NCI-H1436 treated with DMSO at 0.1 percent for 48 hours (cell line): ENCODE measurements around the gene LYPD3.
"Not testable (repeated sequence)": the region's sequence is repeated elsewhere in the genome, so short reads cannot be mapped to it uniquely, and the experiment has no call there.

Experiments used
- DNase-seq: peaks from one replicate; lab custom pipeline; 2025; lab: John Stamatoyannopoulos, UW

The LYPD3 gene

DNA sequence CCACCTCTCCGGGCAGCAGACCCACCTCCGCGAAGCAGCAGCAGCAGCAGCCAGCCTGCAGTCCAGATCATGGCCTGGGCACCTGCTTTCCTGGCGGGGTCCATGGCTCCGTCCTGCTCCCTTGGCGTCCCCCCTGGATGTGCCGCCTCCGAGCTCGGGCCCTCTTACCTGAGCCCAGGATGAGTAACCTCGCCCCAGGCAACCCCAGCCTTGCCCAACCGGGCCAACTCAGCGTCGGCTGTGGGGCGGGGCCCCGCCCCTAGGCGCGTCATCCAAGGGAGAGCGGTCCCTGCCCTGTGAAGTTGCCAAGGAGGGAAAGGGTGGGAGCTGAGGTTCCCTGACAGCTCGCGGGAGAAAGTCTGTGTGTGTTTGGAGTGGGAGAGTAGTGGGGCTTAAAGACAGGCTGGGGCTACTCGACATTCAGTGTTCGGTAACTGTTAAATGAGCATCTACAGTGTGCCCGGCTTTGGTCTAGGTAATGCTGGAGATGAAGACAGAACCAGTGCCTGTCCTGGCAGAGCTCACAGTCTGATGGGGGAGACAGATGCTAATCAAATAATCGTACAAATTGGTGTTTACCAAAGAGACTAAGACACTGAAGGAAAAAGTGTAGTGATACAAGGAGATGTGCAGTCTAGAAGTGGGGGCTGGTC is at the start of gene LYPD3:
TSS of gene LYPD3 (minus strand) at position 141 of the 653 bp plus-strand sequence. CDS start at position 104, 37 bp downstream.
- no peak for DNase-seq

DNA sequence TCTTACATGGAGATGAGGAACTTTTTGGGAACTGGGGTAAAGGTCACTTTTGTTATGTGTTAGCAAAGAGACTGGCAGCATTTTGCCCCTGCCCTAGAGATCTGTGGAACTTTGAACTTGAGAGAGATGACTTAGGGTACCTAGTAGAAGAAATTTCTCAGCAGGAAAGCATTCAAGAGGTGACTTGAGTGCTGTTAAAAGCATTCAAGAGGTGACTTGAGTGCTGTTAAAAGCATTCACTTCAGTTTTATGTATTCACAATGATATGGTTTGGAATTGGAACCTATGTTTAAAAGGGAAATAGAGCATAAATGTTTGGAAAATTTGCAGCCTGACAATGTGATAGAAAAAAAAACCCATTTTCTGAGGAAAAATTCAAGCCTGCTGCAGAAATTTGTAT is 47.0 kb upstream of the LYPD3 start:
- not testable (repeated sequence) for DNase-seq

DNA sequence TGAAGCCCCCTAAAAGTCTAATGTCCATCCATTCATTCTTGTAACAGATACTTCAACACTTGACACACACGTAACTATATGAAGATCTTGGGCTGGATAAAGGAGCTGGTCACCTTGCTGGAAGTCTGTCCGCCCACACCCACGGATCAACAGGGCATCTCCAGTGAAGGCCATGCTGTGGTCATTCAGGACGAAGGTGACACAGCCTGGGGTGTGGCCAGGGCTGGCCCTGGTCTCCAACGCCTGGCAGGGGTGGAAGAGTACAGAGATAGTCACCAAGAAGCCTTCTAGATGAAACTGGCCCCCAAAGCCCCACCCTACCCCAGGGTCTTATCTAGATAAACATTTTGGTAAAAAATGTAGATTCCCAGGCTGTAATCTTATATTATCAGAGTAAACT is 45.9 kb upstream of the LYPD3 start:
- DNase-seq = no peak

DNA sequence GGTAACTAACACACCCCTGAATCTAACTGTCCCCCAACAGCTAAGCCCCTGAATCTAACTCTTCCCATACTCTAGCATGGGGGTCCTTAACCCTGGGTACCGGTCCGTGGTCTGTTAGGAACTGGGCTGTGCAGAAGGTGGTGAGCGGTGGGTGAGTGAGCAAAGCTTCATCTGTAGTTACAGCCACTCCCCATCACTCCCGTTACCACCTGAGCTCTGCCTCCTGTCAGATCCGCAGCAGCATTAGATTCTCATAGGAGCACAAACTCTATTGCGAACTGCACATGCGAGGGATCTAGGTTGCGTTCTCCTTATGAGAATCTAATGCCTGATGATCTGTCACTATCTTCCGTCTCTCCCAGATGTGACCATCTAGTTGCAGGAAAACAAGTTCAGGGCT is 45.3 kb upstream of the LYPD3 start:
- DNase-seq = no peak

DNA sequence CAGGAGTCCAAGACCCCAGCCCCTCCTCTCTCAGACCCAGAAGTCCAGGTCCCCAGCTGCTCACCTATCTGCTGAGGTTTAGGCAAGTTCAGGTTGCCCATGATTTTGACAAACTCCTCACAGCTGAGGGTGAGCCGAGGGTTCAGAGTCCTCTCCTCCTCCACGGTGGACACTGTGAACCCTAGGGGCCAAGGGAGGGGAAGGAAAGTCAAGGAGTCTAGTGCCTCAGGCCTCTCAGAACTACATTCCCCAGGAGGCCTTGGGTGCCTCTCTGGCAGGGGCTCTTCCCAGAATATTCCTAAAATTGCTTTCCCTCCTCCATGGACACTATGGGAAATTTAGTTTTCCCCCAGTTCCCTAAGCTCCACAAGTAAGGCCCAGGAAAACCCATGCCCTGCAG is 42.5 kb upstream of the LYPD3 start:
- no peak for DNase-seq

DNA sequence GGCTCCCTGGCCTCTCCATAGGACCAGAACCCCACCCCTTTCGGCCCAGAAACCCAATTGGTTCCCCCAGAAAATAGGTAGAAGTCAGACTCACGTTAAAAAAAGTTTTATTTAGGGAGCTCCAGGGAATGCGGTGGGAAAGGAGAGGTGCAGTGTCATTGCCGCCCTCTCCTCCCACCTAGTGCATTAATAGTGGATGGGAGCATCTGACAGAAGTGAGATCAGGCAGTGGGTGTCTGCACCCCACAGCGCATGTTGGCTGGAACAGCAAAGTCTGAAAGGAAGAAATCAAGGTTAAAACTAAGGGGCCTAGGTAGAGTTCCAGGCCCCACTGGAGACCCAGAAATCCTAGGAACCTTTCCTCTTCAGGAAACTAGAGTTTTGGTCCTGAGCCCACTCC is 41.2 kb upstream of the LYPD3 start:
- no peak for DNase-seq

DNA sequence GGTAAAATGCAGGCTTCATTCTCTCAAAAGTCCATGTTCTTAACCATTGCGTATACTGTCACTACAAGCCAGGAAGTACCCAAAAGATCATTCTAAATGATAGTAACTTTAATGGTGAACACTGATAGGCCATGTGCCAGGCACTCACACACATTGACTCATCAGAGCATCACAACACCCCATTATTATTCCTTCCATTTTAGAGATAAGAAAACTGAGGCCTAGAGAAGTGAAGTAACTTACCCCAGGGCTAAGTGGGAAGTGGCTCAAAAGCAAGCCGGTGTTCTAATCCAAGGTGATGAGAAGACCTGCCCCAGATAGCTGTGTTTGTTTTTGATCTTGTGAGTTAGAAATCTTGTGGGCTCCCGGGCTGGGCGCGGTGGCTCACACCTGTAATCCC is 40.5 kb upstream of the LYPD3 start:
- no peak for DNase-seq

DNA sequence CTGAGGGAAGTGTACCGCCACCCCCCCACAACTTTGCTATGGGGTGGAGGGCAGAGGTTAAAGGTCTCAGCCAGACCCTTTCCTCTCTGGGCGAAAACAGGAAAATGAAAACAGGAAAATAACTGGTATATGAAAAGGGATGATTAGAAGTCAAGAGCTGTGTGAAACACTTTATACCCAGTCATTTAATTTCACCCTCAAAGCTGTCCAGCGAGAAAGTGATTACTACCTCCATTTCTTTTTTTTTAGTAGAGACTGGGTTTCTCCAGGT is 39.7 kb upstream of the LYPD3 start:
- no peak for DNase-seq

DNA sequence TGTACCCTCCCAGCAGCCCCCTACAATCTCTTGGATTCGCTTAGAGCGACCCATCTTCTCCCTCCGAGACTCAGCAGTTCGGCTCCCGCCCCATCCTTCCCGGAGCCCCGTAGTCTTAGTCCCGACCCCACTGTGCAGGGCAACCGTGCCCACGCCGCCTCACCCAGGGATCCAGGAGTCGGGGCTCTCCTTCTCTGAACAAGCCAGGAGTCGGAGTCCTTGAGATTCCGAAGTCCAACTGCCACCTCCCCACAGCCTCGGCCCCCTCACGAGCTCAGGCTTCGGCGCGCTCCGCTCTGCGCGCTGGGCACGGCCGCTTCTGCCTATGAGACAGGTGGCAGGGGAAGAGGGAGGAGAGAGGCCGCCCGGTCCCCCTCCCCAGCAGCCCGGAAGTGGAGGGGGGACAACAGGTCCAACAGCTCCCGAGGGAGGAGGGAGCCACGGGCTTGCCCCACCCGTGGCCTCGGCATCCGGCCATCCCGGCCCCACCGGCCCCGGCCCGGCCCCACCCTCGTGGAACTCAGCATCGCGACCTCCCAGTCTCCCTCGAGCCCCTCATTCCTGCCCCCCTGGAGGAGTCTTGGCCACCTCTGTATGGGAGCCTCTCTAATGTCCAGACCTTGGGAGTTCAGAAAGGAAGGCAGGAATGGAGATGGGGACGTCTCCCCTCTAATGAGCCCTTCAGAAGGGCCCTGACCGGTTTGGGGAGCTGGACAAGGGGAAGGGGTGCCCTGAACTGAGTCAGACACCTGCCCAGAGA is 39.2 kb upstream of the LYPD3 start, which contains the start of gene PHLDB3:
TSS of gene PHLDB3 (minus strand) at position 321 of the 760 bp plus-strand sequence. CDS start 628 bp downstream, outside the sequence.
- DNase-seq = no peak

DNA sequence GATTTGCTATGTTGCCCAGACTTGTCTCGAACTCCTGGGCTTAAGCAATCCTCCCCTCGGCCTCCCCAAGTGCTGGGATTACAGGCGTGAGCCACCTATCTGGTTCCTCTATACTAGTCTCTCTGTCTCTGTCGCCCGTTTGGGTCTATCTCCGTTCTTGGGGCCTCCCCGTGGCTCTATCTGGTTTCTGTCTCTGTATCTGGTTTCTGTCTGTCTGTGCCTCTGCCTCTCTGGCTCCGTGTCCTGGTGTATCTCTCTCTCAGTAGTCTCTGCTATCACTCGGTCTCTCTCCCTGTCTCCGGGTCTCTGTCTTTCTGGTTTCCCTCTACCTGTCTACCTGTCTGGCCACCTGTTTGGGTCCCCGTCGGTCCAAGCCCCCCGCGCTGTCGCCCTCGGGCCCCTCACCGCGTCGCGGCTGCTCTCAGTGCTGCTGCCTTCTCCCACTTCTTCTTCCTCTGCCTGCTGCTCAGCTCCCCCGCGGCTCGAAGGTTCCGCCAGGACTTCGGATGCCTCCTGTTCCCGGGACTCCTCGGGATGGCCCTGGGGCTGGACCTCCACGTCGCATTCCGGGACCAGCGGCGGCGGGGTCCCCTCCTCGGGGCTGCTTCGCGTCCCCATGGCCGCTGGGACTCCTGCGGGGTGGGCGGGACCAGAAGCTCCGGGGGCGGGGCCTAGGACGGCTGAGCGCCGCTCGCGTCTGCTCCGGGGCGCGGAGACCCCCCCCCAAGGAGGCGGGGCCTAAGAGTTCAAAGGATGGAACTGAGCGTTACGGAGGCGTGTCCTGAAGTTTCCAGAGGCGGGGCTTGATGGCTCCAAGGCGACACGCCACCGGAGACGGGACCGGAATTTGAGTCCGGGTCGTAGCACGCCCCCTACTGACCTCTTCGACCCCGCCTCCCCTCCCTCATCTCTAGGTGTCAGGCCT is 38.4 kb upstream of the LYPD3 start:
- peak; percentile 93 for DNase-seq

DNA sequence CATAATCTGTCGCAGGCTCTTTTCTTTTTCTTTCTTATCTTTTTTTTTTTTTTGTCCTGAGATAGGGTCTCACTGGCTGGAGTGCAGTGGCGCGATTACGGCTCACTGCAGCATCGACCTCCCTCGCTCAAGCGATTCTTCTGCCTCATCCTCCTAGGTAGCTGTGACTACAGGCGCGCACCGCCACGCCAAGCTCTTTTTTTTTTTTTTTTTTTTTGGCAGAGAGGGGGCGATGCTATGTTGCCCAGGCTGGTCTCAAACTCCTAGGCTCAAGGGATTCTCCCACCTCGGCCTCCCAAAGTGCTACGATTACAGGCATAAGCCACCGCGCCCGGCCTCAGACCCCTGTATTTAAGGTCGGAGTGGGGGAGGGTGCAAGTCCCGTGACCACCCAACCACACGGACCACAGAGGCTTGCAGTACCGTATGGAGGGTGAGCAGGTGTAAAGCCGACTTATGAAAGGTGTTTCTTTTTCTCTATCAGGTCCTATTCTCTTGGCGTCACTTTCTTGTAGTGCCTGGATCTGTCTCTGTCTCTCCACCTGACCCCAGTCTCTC is 37.1 kb upstream of the LYPD3 start:
- DNase-seq = no peak

DNA sequence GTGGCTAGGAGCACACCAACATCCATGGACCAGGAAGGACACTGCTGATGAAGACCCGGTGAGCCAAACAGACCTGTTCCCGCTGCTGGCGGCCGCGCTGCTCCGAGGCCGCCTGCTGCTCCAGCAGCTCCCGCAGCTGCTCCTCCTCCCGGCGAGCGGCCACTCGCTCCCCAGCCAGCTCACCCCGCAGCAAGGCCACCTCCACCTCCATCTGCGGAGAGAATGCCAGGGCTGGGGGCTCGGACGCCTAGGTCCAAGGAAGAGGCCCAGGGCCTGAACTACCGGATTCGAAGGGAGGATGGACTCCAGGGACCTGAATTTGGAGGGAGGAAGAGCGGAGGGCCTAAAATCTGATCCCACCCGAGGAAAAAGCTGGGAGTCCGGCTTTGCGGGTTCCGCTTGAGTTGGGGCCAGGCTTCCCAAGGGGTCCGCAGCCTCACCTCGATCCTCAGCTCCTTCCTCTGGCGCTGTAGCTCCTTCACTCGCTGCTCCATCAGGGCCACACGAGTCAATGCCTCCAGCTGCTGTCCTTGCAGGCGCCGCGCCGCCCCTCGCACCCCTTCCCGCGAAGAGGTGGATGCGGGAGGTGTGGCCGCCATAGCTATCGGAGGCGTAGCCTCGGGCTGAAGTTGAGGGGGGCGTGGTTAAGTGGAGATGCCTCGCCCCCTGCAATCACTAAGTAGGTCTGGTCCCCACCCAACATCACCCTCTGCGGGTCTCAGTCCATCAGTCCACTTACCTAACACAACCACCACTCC is 36.4 kb upstream of the LYPD3 start:
- DNase-seq = no peak

DNA sequence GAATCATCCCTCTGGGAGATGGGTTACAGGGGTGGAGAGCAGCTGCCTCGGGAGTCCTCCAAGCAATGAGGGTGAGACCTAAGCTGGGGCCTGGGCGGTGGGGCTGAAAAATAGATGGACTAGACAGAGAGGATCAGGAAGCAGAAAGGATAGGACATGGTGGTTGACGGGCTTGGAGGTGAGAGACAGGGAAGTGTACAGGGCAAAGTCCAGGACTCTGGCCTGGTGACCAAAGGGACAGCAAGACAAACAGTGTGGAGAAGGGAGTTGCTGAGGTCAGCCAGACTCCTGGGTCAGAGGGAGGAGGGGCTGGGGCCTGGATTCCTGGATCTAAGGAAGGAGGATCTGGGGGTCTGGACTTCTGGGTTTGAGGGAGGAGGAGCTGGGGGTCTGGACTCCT is 33.6 kb upstream of the LYPD3 start:
- no peak for DNase-seq

DNA sequence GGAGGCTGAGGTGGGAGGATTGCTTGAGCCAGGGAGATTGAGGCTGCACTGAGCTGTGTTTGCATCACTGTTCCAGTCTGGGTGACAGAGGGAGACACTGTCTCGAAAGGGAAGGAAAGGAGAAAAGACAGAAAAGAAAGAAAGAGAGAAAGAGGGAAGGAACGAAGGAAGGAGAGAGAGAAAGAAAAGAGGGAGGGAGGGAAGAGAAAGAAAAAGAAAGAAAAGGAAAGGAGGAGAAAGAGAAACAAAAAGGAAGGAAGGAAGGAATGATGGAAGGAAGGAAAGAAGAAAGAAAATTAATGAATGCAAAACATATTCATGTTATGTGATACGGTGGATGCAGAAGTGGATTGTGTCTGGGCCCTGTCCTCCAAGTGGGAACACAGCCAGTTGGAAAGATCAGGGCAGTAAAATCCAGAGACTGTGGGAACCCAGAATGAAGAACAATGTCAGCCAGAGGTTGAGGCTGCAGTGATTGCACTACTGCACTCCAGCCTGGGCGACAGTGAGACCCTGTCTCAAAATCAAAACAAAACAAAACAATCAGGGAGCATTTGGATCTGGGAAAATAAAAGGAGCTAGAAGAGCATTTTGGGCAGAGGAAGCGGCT is 32.9 kb upstream of the LYPD3 start:
- DNase-seq = no peak

DNA sequence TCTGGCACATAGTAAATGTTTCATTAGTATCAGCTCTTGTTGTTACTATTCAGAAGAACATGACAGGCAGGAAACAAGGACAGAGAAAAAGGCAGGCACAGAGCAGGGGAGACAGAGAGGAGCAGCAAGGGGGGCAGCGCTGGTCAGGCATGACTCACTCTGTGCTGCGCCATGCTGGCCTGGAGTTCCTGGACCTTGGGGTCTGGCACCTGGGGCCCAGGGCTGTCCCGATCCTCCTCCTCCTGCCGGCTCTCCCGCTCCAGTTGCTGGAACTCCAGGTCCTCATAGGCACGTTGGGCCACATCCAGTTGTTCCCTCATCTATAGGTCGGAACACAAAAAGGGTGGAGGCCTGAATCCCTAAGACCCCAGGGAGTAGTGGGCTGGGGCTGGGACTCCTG is 31.6 kb upstream of the LYPD3 start:
- DNase-seq = no peak

DNA sequence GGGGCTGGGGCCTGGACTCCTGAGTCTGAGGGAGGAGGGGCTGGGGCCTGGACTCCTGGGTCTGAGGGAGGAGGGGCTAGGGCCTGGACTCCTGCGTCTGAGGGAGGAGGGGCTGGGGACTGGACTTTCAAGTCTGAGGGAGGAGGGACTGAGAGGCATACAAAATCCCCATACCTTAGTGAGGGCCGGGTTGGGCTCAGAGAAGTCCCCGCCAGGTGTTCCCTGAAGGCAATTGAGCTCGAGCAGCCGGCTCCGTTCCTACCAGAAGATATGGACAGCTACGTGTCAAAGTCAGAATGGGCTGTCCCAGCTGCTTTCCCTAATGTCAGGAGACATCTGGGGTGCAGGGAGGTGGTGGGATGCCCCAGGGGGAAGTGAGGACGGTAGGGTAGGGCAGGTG is 29.7 kb upstream of the LYPD3 start:
- no peak for DNase-seq

DNA sequence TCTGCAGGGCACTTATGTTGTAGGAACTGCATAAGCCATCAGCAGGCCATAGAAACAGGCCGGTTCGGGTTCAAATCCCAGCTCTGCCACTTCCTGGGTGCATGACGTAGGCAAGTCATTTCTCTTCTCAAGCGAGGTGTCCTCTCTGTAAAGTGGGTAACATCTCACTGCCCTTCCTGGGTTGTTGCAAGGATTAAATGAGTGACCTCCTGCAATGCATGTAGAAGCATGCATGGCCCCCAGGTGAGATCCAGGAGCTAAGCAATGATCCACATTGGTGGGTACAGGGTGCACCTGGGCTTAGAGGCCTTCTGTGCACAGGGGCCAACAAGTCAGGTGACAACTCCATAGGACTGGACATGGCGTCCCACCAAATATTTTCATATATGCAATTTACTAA is 25.4 kb upstream of the LYPD3 start:
- no peak for DNase-seq

DNA sequence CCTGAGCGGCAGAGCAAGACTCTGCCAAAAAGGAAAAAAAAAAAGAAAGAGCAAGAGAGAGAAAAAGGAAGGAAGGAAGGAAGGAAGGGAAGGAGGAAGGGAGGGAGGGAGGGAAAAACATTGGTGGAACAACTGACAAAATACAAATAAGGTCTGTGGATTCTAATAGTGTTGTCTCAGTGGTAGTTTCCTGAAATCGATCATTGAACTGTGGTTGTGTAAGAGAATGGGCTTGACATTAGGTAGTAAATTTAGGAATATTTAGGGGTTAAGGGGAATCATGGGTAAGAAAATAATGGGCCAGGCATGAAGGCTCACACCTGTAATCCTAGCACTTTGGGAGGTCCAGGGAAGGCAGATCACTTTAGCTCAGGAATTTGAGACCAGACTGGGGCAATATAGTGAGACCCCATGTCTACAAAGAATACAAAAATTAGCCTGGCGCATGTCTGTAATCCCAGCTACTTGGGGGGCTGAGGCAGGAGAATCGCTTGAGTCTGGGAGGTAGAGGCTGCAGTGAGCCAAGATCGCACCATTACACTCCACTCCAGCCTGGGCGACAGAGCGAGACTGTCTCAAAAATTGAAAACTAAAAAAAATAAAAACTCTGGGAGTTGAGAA is 24.7 kb upstream of the LYPD3 start:
- DNase-seq = no peak

DNA sequence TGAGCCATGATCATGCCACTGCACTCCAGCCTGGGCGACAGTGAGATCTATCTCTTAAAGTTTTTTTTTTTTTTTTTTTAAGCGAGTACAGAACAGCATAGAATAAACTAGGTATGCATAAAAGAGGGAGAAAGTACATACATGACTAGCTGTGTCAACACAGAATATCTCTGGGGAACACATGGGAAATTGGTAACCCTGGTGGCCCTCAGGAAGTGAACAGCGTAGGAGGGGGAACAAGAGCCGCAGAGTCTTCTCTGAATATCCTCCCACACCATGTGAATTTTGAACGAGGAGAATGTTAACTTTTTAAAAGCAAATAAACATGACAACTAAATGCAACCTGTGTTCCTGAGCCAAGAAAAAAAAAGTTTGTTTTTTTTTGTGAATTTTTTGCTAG is 23.9 kb upstream of the LYPD3 start:
- DNase-seq = no peak

DNA sequence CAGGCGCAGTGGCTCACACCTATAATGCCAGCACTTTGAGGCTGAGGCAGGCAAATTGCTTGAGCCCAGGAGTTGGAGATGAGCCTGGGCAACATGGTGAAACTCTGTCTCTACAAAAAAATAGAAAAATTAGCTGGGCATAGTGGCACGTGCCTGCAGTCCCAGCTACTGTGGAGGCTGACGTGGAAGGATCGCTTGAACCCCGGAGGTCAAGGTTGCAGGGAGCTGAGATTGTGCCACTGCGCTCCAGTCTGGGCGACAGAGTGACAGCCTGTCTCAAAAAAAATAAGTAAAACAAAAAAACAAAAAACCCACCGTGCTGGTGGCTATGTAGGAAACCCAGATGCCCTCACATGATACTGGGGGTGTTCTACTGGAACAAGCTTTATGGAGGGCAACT is 22.8 kb upstream of the LYPD3 start:
- DNase-seq = no peak

DNA sequence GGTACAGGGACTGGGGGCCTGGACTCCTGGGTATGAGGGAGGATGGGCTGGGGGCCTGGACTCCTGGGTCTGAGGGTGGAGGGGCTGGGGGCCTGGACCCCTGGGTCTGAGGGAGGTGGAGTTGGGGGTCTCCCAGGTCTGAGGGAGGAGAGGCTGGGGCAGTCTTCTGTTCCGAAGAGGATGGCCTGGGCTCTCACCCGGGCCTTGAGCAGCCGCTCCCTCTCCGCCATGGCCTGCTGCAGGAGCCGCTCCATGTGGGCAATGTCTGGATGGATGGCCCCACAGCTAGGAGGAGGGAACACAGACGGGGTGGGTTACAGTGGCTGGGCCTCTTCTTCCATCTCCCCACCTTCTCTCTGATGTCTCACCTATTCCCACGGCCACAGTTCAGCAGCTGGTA is 21.0 kb upstream of the LYPD3 start:
- DNase-seq = no peak
